IPS DF 4.7 (cell line): ENCODE results near the gene ARMC3.

Experiments used
- DNase-seq: peaks from one replicate; pipeline ENCODE4 v3.0.0-alpha.2; 2013; ENCODE audit warnings: low spot score; ENCODE audit errors: extremely low read depth

ARMC3 gene

GRCh38 chr10:22992075-22992474, 64.2 kb downstream of the ARMC3 start:
- DNase-seq, result no peak

GRCh38 chr10:22992621-22993020, 64.8 kb downstream of the ARMC3 start:
- DNase-seq, result no peak

- no peak for DNase-seq
Measured at GRCh38 chr10:22993314-22993713, 65.5 kb downstream of the ARMC3 start.

GRCh38 chr10:22997096-22997495, 69.2 kb downstream of the ARMC3 start:
- DNase-seq, result no peak

- no peak for DNase-seq
Measured at GRCh38 chr10:22998091-22998490, 70.2 kb downstream of the ARMC3 start.

- DNase-seq, result no peak
Measured at GRCh38 chr10:22999942-23000341, 72.1 kb downstream of the ARMC3 start.

- DNase-seq, result peak; percentile 25
Measured at GRCh38 chr10:23001901-23002516, 74.2 kb downstream of the ARMC3 start.

GRCh38 chr10:23005150-23005549, 77.3 kb downstream of the ARMC3 start:
- no peak for DNase-seq

- no peak for DNase-seq
Measured at GRCh38 chr10:23013581-23014335, 85.9 kb downstream of the ARMC3 start.

- no peak for DNase-seq
Measured at GRCh38 chr10:23015021-23015707, 87.3 kb downstream of the ARMC3 start.

GRCh38 chr10:23016636-23017035, 88.8 kb downstream of the ARMC3 start:
- no peak for DNase-seq

GRCh38 chr10:23019633-23020032, 91.8 kb downstream of the ARMC3 start:
- DNase-seq, result no peak

GRCh38 chr10:23021430-23021829, 93.6 kb downstream of the ARMC3 start:
- DNase-seq, result no peak

GRCh38 chr10:23024002-23024401, 96.1 kb downstream of the ARMC3 start:
- DNase-seq, result no peak

- no peak for DNase-seq
Measured at GRCh38 chr10:23031318-23031717, 103.5 kb downstream of the ARMC3 start.

- no peak for DNase-seq
Measured at GRCh38 chr10:23034790-23035189, 106.9 kb downstream of the ARMC3 start.

GRCh38 chr10:23035569-23035968, 107.7 kb downstream of the ARMC3 start:
- DNase-seq, result no peak

- DNase-seq, result no peak
Measured at GRCh38 chr10:23037152-23037551, 109.3 kb downstream of the ARMC3 start.

- DNase-seq, result no peak
Measured at GRCh38 chr10:23037561-23037960, 109.7 kb downstream of the ARMC3 start.

- DNase-seq, result no peak
Measured at GRCh38 chr10:23038172-23038571, 110.3 kb downstream of the ARMC3 start.

- no peak for DNase-seq
Measured at GRCh38 chr10:23040002-23040401, 112.1 kb downstream of the ARMC3 start.

GRCh38 chr10:23046027-23046426, 118.2 kb downstream of the ARMC3 start:
- DNase-seq, result no peak
